ENCODE measurements around the gene ICE2. TPM values are rescaled to one million over a fixed set of nuclear protein-coding genes. Genes with fewer than 3 reads are reported as not detected.

Gene ICE2
- total RNA-seq, 4 donors from 2014 or later, result 18.2 to 89.9 (median 43.7) TPM

- DNase-seq, result no peak
- intact Hi-C loops (cut with DNase I; ENCODE audit: low total_unique reads), result no loop called here
- H3K4me1 ChIP-seq, result no peaks in the 10 kb centered on the region
- H3K27me3 ChIP-seq, result no peaks in the 10 kb centered on the region
- H3K9me3 ChIP-seq, result no peaks in the 10 kb centered on the region
- no peak overlapping the region for H3K27ac ChIP-seq
- no peak for TF ChIP-seq CTCF (IDR thresholded peaks at IDR 0.05)
- TF ChIP-seq POLR2A (IDR thresholded peaks at IDR 0.05), result no peak
- H3K36me3 ChIP-seq, result no peaks in the 10 kb centered on the region
- H3K4me3 ChIP-seq, result no peak overlapping the region
Measured at GRCh38 chr15:60518511-60518910, 39.6 kb upstream of the ICE2 start.

- Histone ChIP-seq H3K9me3 (no peaks in the 10 kb centered on the region), H3K27ac (no peak overlapping the region), H3K4me1 (no peaks in the 10 kb centered on the region), H3K27me3 (no peaks in the 10 kb centered on the region), H3K36me3 (no peaks in the 10 kb centered on the region), H3K4me3 (no peak overlapping the region)
- TF ChIP-seq CTCF (IDR thresholded peaks at IDR 0.05), result no peak
- TF ChIP-seq POLR2A (IDR thresholded peaks at IDR 0.05), result no peak
- DNase-seq, result no peak
- intact Hi-C loops (cut with DNase I; ENCODE audit: low total_unique reads), result no loop called here
Measured at GRCh38 chr15:60514261-60514881, 35.4 kb upstream of the ICE2 start.

GRCh38 chr15:60513676-60514075, 34.7 kb upstream of the ICE2 start:
- TF ChIP-seq POLR2A (IDR thresholded peaks at IDR 0.05) (no peak), CTCF (IDR thresholded peaks at IDR 0.05) (no peak)
- intact Hi-C loops (cut with DNase I; ENCODE audit: low total_unique reads), result no loop called here
- H3K4me1 ChIP-seq, result no peaks in the 10 kb centered on the region
- no peaks in the 10 kb centered on the region for H3K36me3 ChIP-seq
- H3K9me3 ChIP-seq, result no peaks in the 10 kb centered on the region
- no peaks in the 10 kb centered on the region for H3K27me3 ChIP-seq
- H3K4me3 ChIP-seq, result no peak overlapping the region
- H3K27ac ChIP-seq, result no peak overlapping the region
- DNase-seq, result no peak

GRCh38 chr15:60512937-60513336, 34.0 kb upstream of the ICE2 start:
- DNase-seq, result no peak
- H3K9me3 ChIP-seq, result no peaks in the 10 kb centered on the region
- H3K4me3 ChIP-seq, result no peak overlapping the region
- H3K27me3 ChIP-seq, result no peaks in the 10 kb centered on the region
- no peaks in the 10 kb centered on the region for H3K4me1 ChIP-seq
- no peak overlapping the region for H3K27ac ChIP-seq
- no peaks in the 10 kb centered on the region for H3K36me3 ChIP-seq
- TF ChIP-seq CTCF (IDR thresholded peaks at IDR 0.05) (no peak), POLR2A (IDR thresholded peaks at IDR 0.05) (no peak)
- intact Hi-C loops (cut with DNase I; ENCODE audit: low total_unique reads), result no loop called here

GRCh38 chr15:60511351-60512031, 32.5 kb upstream of the ICE2 start:
- intact Hi-C loops (cut with DNase I; ENCODE audit: low total_unique reads), result no loop called here

More at GRCh38 chr15:60511351-60512031, 32.5 kb upstream of the ICE2 start:
- no peak for DNase-seq
- no peaks in the 10 kb centered on the region for H3K9me3 ChIP-seq
- no peak overlapping the region for H3K27ac ChIP-seq
- no peak for TF ChIP-seq POLR2A (IDR thresholded peaks at IDR 0.05)
- no peaks in the 10 kb centered on the region for H3K4me1 ChIP-seq
- no peaks in the 10 kb centered on the region for H3K27me3 ChIP-seq
- no peak overlapping the region for H3K4me3 ChIP-seq
- H3K36me3 ChIP-seq, result no peaks in the 10 kb centered on the region

Measured in uterus (tissue), 4 donors.